ENCODE data around the gene MYO19.
"Not testable (repeated sequence)": the region's sequence is repeated elsewhere in the genome, so short reads cannot be mapped to it uniquely, and the experiment has no call there.

MYO19 gene

DNA sequence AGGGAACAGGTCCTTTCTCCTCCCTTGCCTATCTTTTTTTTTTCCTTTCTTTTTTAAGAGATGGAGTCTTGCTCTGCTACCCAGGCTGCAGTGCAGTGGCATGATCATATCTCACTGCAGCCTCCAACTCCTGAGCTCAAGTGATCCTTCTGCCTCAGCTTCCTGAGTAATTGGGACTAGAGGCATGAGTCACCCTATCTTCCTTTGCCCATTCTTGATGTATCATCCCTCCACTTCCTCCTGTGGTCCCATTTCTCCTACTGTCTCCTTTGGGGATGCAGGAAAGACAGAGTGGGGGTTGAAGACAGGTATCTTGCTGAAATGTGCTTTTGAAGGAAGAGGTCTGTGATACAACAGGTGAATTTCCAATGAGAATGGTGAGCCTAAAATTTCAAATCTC, 5.5 kb downstream of the MYO19 start:
- DNase-seq (ENCODE audit: low read depth, low spot score), result no peak

DNA sequence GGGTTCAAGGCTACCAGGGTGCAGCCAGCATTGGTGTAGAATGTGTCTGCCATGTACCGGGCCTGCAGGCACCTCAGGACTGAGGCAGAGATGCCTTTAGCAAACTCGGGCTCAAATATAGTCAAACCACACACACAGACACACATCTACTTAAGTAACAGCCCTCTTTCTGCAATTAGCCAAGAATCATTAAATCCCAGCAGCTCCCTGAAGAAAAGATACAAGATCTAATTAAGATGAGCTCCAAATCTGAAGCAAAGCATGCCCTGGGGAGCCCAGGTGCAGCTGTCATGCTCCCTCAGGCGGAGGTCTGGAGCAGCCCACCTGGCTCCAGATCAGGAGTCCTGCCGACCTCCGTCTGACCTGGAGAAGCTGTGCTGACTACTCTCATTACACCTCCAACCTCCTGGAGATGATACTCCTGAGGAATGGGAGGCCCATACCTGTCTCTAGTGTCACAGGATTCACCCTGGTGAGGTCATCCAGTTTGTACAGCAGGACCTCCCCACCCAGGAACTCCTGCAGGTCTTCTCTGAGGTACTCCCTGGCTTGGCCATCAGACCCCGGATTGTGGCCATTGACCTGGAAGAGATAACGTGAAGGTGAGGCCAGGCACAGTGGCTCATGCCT, 6.9 kb downstream of the MYO19 start:
- DNase-seq (ENCODE audit: low read depth, low spot score), result no peak

DNA sequence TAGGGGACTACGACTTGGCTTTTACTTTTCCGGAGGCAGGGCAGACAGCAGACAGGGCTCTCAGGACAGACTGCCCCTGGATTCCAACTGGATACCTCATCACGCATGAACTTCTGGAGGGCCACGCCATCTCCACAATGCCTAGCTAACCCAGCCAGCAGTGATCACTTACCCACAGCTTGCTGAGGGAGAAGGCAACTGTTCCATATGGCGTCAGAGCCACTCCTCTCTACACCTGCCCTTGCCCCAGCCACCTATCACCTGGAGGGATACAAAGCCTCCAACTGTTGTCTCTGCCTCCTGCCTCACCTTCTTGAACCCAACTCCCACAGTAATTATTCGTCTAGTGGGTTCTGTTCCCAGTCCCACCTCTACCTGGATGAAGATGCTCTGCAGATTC, 8.8 kb downstream of the MYO19 start:
- DNase-seq (ENCODE audit: low read depth, low spot score), result no peak

DNA sequence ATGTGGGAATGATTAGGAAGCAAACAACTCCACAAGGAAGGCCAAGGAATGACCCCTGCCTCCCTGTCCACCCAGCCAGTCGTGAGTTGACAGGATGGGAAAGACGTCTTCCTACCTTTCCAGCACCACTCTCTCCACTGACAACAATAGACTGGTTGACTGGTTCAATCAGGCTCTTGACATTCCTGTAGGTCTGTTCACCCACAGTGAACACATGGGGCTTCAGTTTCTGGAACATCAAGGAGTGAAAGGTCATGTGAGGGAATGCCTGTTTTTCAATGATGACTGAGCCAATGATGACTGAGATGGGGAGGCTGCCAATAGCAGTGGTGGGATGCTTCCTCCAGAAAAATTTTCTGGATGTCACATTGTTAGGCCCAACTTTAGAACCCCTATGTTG, 9.6 kb downstream of the MYO19 start:
- DNase-seq (ENCODE audit: low read depth, low spot score), result no peak

- DNase-seq (ENCODE audit: low read depth, low spot score), result no peak
Observed at GRCh38 chr17:36524428-36524876, 10.2 kb downstream of the MYO19 start.

DNA sequence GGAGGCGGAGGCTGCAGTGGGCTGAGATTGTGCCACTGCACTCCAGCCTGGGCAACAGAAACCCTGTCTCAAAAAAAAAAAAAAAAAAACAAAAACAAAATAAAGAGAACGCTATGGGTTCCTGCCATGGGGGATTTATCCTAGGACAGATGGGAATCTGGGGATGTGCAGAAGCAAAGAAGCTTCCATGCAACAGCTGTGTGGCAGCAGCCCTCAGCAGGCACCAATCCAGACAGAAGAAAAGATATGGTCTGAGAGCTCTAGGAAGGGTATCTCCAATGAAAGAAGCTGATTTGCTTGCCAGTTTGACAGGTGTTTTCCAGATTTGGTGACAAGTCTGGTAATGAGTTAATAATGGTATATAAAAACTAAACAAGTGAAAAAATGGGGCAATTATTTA, 11.6 kb downstream of the MYO19 start:
- DNase-seq (ENCODE audit: low read depth, low spot score), result no peak

GRCh38 chr17:36515837-36516236, 18.8 kb downstream of the MYO19 start:
- DNase-seq (ENCODE audit: low read depth, low spot score), result no peak

DNA sequence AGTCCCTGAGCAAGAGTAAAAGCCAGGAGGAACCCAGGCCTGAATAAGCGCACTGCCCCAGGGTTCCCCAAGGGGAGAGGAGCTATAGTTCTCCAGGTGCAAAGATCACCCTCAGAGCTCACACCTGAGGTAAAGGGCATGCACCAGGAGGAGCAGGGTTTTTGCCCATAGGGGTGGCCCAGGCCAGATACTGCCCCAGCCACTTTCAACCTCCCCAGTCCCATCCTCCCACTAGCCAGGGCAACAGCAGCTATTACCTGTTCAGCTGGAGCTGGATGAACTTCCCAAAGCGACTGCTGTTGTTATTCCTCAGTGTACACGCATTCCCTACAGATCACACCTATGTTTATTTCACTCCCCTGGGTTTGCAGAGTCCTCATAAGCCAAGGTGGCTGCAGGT, 19.8 kb downstream of the MYO19 start:
- no peak for DNase-seq (ENCODE audit: low read depth, low spot score)

- DNase-seq (ENCODE audit: low read depth, low spot score), result no peak
Observed at GRCh38 chr17:36512641-36513040, 22.0 kb downstream of the MYO19 start.

DNA sequence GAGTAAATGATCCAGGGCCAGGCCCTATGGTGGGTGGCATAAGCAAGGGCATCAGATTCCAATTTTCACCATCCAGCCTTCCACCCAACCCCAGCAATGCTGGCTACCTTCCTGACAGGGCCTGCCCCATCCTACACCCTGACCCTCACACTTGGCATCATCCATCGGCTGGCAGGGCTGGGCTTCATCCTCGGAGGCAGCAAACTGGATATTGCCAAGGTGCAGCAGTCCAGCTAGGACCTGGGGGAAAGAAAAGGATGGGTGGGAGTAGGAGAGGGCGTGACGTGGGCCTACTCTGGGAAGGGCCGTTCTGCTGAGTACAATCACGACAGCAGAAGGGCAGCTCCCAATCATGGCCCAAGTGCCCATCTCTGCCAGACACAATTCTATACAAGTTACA, 23.5 kb downstream of the MYO19 start:
- no peak for DNase-seq (ENCODE audit: low read depth, low spot score)

DNA sequence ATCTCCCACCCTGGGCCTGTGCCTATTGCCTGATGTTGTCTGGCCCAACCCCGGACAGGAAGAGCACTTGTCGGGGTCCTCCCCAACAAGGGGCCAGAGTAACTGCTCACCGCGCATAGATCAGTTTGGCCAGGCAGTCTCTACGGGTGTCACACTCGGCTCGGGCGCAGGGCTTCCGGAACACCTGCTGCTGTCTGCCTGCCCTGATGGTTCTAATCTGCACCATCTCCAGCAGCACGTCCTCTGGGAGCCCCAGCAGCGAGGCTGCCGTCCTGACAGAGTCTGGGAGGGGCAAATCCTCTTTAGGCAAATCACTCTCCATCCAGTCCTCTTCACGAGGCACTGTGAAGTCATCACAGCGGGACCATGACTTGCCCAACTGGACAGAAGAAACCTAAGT, 24.0 kb downstream of the MYO19 start:
- no peak for DNase-seq (ENCODE audit: low read depth, low spot score)

- DNase-seq (ENCODE audit: low read depth, low spot score), result no peak
Observed at GRCh38 chr17:36509272-36509985, 25.2 kb downstream of the MYO19 start.

GRCh38 chr17:36508439-36508838, 26.2 kb downstream of the MYO19 start:
- DNase-seq (ENCODE audit: low read depth, low spot score), result not testable (repeated sequence)

GRCh38 chr17:36507266-36507665, 27.4 kb downstream of the MYO19 start:
- DNase-seq (ENCODE audit: low read depth, low spot score), result no peak

- DNase-seq (ENCODE audit: low read depth, low spot score), result no peak
Observed at GRCh38 chr17:36506831-36507230, 27.8 kb downstream of the MYO19 start.

DNA sequence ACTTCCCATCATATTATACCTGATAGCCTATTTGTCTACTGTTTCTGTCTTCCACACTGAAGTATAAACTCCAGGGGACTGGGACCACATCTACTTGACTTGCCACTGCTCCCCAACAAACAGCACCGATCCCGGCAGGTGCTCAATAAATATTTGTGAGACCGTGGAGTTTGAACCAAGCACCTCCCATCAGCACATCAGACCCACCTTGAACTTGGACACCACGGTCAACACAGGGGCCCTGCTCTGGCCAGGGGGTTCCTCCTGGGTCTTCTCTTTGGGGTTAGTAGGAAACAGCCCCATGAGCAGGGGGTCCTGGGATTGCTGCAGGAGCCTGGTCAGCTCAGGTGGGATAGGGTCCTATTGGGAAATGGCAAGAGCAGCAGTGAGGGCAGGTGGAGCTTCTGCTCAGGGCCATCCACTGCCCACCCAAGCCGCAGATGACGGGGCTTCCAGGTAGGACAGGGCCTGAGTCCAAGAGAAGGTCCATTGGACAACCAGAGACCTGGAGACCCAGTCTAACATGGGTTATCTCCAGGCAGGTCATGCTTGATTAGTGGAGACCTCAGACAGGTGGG, 28.3 kb downstream of the MYO19 start:
- DNase-seq (ENCODE audit: low read depth, low spot score), result no peak

DNA sequence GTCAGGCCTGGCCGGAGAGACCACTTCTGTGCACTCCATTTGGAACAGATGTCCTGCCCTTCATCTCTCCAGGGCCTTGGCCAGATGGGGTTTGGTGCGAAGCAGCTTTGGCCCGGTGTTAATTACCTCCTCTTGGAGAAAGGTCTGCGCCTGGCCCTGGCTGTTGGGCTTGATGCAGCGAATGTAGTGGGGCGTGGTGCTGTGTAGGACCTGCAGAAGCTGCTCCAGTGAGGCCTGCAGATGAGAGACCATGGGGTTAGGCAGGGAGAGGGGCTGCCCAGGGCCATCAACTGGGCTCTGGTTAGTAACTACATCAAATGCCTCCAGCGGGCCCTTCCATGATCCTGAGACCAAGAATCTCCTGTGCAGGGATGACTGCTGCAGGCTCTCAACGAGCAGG, 29.5 kb downstream of the MYO19 start:
- DNase-seq (ENCODE audit: low read depth, low spot score), result no peak

GRCh38 chr17:36504156-36504545, 30.5 kb downstream of the MYO19 start:
- no peak for DNase-seq (ENCODE audit: low read depth, low spot score)

GRCh38 chr17:36503456-36504155, 31.1 kb downstream of the MYO19 start:
- no peak for DNase-seq (ENCODE audit: low read depth, low spot score)

DNA sequence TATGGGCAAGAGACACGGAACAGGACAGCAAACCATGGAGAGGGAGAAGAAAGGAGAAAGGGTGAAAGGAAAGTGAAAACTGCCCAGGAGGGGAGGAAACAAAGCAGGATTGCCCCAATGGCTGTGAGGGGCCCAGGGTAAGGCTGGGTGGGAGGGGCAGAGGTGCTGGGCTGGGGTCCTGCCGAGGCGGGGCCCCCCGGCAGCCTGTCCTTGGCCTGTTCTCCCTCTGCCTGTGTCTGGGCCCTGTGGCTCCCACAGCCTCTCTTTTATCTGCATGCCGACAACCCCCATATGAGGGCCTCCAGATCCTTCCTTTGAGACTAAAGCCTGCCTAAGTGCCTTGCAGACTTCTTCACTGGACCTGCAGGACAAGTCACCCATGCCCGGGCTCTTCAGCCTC, 32.7 kb downstream of the MYO19 start:
- no peak for DNase-seq (ENCODE audit: low read depth, low spot score)

DNA sequence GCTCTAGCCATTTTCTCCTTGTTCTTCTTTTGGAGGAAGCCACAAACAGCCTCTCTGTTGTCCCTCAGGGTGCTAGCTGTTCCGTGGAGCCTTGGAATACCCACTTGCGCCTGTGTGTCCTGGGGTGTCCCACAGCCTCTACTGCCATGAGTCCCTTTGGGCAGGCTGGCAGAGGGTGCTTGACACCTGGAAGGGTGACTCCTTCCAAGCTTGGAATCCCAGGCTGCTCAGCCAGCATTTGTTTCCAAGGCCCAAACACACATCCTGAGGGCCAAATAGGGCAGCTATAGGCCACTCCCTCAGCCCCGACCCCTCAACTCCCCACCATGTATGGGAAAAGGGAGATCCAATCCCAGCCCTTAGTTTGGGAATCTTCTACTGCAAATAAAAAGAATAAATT, 33.3 kb downstream of the MYO19 start:
- DNase-seq (ENCODE audit: low read depth, low spot score), result no peak

DNA sequence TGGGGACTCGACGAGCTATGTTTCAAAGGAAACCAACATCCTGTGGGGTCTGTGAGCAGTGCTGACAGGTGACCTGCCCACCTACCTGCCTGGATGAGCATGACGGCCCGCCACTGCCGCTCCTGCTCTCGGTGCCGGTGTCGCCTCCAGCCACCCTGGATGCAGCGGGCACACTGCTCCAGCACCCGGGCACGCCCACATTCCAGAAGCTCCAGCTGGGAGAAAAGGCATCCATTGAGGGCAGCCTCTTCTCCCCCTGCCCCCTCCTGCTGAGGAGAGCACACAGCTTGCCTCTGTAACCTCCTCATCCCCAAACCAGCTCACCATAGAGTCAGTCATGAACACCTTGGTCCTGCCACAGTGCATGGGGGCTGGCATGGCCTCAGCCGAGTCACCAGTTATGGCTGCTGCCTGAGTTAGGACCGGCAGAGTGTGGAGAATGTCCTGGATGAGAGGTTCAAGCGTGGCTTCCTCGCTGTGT, 33.9 kb downstream of the MYO19 start:
- no peak for DNase-seq (ENCODE audit: low read depth, low spot score)

Measured in activated CD4-positive, CD25-positive, alpha-beta regulatory T cell treated with anti-CD3 and anti-CD28 coated beads, Interleukin-2, amount 50 U/mL, for 16 hours (primary cell).